Fibroblast of peridontal ligament (primary cell): ENCODE measurements around the gene SFI1.
"Not testable (repeated sequence)": the region's sequence is repeated elsewhere in the genome, so short reads cannot be mapped to it uniquely, and the experiment has no call there.

Source experiments
- DNase-seq: peaks from one replicate; pipeline ENCODE4 v3.0.0-alpha.2; 2010; ENCODE audit errors: extremely low read depth

Gene SFI1

GRCh38 chr22:31491218-31491962, 4.9 kb upstream of the SFI1 start:
- no peak for DNase-seq

- no peak for DNase-seq
Measured at GRCh38 chr22:31492151-31492550, 4.2 kb upstream of the SFI1 start.

- DNase-seq: not testable (repeated sequence)
Measured at GRCh38 chr22:31493355-31493754, 3.0 kb upstream of the SFI1 start.

- DNase-seq: no peak
Measured at GRCh38 chr22:31495343-31495742, 993 bp upstream of the SFI1 start.

DNA sequence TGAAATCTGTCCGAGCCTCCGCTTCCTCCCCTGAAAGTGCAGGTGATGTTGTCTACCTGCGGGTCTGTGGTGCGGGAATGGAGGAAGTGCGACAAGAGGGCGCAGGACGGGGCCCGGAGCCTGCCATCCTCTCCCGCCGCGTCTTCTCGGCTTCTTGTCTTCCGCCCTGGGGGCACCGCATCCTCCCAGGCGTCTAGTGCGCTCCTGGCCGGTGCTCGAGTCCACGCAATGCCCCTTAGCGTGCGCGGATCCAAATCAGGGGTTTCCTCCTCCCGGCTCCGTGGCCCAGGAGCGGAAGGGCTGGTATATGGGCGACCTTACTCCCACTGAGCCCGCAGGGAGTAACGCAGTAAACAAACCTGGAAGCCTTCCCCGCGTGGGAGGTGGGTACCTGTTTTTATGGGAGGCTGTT, 405 bp downstream of the SFI1 start:
- no peak for DNase-seq

DNA sequence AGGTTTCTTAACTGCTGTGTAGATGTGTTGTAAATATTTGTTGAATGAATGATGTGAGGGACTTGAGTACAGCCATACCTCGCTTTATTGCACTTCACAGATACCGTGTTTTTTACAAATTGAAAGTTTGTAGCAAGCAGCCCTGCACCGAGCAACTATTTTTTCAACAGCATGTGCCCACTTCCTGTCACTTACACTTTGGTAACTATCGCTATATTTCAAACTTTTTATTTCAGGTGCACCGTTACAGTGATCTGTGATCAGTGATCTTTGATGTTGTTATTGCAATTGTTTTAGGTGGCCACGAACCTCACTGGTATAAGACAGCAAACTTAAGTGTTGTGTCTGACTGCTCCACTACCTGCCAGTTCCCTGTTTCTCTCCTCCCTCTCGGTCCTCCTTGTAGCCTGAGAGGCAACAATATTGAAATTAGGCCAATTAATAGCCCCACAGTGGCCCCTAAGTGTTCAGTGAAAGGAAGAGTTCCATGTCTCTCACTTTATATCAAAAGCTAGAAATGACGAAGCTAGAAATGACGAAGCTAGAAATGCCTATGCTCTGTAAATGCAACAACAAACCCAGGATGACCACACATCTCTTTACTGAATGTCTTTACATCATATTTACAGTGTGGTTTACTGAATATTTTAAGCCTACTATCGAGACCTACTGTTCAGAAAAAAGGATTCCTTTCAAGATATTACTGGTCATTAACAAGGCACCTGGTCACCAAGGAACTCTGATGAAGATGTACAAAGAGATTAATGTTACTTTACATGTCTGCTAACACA, 1.0 kb downstream of the SFI1 start:
- DNase-seq: no peak

GRCh38 chr22:31501738-31502137, 5.4 kb downstream of the SFI1 start:
- no peak for DNase-seq

GRCh38 chr22:31503211-31503964, 7.1 kb downstream of the SFI1 start:
- no peak for DNase-seq

DNA sequence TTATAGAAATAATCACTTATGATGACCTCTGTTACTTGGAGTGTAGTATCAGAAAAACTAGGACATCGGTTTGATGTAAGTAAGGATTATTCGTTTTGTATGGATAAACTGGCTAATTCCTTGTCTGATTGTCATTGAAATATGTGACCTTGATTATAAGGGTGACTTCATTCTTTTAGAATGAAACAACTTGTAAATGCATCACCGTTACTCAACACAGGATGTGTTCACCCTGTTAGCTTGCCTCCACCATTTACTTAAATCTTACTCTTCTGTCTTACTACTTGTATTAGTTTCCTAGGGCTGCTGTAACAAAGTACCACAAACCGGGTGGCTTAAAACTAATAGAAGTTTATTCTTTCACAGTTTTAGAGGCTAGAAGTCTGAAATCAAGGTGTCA, 7.9 kb downstream of the SFI1 start:
- peak; percentile 19 for DNase-seq

GRCh38 chr22:31507517-31507916, 11.2 kb downstream of the SFI1 start:
- not testable (repeated sequence) for DNase-seq

DNA sequence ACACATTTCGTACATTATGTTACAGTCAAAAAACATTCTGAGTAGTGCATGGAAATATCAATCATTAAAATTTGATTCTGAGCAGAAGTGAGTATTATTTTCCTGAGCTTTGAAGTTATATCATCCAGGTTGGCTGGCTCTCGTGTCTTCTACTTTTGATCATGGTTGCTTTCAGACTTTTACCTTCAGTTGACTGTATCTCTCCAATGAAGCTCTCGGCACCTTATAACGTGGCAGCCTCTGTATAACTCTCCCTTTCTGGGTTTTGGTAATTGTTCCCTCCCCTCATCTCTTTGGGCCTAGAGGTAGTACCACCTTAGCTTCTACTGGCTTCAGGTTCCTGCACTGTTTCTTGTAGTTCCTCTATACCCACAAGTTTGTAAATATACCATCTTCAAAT, 12.2 kb downstream of the SFI1 start:
- DNase-seq: no peak

DNA sequence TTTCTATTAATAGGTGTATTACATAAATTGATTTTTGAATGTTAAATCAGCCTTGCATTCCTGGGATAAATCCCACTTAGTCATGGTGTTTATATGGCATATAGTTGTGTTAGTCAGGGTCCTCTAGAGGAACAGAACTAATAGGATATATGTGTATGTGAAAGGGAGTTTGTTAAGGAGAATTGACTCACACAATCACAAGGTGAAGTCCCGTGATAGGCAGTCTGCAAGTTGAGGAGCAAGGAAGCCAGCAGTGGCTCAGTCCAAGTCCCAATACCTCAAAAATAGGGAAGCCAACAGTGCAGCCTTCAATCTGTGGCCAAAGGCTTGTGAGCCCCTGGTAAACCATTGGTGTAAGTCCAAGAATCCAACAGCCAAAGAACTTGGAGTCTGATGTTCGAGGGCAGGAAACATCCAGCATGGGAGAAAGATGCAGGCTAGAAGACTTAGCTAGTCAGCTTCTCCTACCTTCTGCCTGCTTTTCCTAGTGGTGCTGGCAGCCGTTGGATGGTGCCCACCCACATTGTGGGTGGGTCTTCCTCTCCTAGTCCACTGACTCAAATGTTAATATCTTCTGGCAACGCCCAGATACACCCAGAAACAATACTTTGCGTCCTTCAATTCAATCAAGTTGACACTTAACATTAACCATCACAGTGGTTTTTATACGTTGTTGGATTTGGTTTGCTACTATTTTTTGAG, 12.9 kb downstream of the SFI1 start:
- no peak for DNase-seq

- DNase-seq: no peak
Measured at GRCh38 chr22:31520051-31520450, 23.7 kb downstream of the SFI1 start.

- DNase-seq: not testable (repeated sequence)
Measured at GRCh38 chr22:31524132-31524531, 27.8 kb downstream of the SFI1 start.

DNA sequence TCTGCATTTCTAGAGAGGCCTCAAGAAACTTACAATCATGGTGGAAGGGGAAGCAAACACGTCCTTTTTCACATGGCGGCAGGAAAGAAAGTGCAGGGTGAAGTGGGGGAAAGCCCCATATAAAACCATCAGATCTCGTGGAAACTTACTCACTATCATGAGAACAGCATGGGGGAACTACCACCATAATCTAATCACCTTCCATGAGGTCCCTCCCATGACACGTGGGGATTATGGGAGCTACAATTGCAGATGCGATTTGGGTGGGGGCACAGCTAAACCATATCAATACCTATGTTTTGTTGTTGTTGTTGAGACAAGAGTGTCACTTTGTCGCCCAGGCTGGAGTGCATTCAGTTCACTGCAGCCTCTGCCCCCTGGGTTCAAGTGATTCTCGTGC, 29.9 kb downstream of the SFI1 start:
- no peak for DNase-seq

DNA sequence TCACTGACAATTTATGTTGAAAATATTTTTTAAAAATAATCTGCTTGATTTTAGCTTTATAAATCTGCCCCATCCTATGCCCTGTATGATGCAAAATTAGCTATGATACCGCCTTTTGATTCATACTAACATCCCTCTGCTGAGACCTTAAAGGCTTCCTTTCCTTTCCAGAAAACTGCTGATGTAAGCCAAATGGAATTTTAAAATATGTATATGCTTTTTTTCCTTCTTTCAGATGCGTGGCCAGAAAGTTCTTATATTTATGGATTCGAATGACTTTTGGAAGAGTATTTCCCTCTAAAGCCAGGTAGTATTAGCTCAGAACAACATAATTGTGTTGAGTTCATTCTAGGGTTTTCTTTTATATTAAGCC, 34.5 kb downstream of the SFI1 start:
- DNase-seq: peak; percentile 63

DNA sequence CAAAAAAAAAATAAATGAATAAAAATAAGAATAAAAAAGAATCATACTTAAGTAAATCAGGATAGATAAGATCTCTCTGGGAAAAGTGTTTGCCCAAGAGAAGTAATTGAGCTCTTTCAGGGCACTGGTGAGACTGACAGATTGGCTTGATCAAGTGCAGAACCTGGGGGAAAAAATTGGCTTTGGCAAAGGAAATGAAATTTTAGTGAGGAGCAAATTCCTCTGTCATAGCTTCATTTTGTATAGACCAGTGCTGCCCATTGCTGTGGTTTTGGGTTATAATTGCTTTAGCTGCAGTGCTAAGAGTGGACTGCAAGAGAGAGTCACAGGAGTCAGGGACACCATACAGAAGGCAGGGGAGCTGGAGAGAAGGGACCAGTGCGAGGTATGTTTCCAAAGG, 35.7 kb downstream of the SFI1 start:
- peak; percentile 35 for DNase-seq

GRCh38 chr22:31533374-31533773, 37.0 kb downstream of the SFI1 start:
- no peak for DNase-seq

DNA sequence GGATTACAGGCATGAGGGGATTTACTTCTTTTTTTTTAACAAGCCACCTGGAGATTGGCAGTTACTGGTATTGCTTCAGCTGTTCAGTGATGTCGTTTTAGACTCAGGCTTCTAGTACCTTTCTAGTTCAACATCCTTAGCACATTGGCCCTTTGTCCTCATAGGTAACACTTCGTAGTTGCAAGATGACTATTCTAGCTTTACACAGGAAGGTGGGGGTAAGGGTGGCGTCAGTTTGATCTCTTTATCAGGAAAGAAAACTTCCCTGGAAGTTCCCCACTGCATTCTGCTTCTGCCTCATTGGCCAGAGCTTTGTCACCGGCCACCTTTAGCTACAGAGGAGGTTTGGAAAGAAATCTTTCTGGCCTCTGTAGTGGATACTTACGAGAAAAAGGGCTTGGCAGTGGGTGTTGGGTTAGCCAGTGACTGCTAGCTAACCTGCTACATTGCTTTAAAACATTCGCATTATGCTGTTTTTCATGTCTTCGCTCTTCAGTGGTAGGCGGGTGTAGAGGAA, 40.7 kb downstream of the SFI1 start:
- no peak for DNase-seq

GRCh38 chr22:31538815-31539214, 42.5 kb downstream of the SFI1 start:
- DNase-seq: no peak

DNA sequence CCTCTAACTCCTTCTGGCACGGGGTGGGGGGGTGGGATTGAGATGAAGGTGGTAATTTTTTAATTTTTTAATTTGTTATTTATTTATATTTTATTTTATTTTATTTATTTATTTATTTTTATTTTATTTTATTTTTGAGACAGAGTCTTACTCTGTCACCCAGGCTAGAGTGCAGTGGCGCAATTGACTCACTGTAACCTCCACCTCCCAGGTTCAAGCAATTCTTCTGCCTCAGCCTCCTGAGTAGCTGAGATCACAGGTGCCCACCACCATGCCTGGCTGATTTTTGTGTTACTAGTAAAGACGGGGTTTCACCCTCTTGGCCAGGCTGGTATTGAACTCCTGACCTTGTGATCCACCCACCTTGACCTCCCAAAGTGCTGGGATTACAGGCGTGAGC, 43.8 kb downstream of the SFI1 start:
- not testable (repeated sequence) for DNase-seq

GRCh38 chr22:31540966-31541365, 44.6 kb downstream of the SFI1 start:
- no peak for DNase-seq
